GM15510 (cell line): ENCODE measurements around the gene PKNOX2.

Experiments
- POLR2A ChIP-seq: IDR thresholded peaks from 3 replicates; pipeline ENCODE4 v1.6.1; 2011; ENCODE audit warnings: borderline replicate concordance; ENCODE audit not compliant: insufficient read length; ENCODE audit errors: extremely low read depth

Gene PKNOX2

DNA sequence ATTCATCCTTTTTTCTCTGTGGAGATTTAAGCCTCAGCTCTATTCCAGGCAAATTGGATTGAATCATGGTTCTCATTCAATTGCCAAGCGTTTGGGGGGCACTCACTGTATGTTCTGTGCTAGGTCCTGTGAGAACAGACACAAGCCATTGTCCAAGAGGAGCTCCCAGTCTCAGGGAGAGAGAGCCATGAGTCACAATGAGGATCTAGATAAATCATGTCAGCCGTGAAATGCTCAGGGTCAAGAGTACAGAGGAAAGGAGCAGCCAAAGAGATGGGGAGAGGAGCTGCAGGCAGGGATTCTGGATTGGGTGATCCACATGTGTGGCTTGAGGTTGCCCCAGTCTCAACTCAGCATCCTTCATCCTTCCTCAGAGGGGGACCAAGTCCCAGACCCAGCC lies 237.9 kb downstream of the PKNOX2 start:
- no peak for TF ChIP-seq POLR2A

DNA sequence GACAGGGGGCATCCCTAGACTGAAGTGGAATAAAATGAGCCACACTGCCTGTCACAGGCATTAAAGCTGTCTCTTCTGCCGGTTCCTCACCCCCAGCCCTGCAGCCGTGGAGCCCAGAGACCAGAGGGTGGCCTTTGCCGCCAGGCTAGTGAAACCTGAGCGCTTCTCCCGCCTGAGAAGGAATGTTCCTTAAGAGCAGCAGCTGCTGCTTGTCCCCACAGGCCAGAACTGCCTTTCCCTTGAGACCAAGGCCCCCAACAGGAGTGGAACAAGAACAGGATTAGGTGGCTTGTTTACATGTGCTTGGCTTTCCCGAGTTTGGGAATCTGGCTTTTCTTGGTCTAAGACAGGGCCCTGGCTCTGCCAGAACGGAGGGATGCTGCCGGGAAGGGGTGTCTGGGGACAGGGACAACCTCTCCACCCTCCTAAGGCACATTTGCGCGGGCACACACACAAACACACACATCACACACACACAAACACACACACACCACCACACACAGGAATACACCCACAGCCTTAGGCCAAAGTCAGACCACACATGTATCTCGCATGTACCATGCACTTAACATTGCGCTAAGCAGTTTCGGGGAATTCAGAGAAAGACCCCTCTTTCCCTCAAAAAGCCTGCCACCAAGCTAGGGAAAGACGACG lies 239.7 kb downstream of the PKNOX2 start:
- TF ChIP-seq POLR2A: no peak

DNA sequence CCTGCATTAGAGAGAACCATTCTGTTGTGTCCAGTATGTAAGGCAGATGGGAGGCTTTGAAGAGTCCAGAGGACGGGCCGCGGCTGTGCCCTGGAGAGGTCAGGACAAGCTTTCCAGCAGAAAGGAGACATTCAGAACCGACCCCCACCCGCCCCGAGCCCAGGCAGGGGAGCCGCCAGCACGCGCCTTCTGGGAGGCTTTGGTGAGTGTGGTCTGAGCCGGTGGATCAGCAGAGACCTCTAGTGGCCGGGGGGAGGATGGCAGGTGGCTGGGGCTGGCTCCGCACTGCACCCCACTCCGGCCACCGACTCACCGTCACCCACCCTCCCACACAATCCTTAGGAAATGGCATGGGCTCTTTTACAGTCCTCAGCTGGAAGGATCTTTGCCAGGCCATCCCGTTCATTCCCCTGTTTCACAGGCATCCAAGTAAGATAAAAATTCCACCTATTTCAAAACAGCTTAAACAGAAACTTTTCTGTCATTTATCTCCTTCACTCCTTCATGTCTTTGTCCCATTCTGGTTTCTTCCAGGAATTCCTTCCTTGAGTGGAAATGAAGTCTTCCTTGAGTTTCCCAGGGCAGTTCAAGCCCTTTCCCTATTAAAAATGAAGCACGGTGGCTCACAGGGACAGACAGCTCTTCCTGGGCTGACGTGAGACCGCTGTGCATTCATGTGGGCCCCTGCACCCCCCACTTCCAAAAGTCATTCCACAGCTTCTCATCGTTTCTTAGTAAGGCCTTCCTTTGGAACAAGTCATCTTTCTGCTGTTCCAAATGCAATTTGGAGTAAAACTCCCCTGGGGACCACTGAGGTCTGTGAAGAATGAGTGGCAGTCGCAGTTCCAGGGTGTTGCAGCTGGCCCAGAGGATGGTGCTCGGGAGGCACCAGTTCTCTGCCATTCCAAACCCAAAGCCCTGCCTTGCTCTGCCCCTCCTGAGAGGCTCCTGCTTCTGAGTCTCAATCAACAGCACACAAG lies 240.6 kb downstream of the PKNOX2 start:
- no peak for TF ChIP-seq POLR2A

DNA sequence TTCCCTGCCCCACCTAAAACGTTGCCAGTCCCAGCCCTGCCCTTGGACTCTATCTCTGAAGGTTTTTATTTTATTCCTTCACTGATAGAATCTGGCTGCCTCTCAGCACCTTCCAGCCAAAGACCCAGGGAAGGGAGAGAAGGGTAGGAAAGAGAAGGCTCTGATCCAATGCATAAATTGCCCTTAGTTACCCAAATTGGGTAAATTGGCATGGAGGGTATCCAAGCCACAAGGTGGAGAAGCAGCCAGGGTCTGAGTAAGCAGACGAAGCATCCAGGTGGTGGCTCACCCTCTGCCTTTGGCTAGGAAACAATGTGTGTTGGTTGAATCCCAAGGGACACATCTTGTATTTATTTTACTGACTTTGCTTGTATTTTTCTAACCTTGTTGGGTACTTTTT lies 242.5 kb downstream of the PKNOX2 start:
- no peak for TF ChIP-seq POLR2A

DNA sequence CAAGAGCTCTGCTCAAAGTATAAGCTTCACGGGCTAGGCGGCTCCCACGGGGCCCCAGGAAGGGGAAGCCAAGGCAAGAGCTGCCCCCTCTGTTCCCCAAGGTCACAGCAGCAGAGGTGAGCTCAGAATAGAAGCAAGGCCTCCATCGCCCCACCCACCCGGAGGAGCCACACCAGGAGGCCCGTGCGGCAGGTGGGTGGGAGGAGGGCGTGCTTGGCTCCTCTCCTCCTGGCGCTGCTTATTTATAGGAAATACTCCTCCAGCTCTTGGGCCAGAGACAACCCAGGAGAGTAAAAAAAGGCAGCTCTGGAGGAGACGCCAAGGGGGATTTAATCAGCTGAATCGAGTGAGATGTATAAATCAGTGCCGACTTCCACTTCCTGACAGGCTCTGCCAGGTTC lies 243.8 kb downstream of the PKNOX2 start:
- TF ChIP-seq POLR2A: no peak

DNA sequence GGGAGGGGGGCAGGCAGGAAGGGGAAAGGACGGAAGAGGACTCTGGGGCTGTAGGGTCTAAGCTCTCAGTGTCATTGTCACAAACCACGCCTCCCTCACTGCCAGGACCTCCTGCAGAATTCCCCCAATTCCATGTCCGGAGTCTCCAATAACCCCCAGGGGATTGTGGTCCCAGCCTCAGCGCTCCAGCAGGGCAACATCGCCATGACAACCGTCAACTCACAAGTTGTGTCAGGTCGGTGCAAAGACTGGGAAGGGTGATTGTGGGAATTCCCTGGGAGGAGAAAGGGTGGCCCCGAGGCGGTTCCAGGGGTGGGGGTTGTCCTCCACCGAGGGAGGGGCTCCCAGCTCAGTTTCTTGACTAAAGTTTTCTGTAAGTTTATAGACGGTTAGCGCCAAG lies 245.5 kb downstream of the PKNOX2 start:
- TF ChIP-seq POLR2A: no peak

DNA sequence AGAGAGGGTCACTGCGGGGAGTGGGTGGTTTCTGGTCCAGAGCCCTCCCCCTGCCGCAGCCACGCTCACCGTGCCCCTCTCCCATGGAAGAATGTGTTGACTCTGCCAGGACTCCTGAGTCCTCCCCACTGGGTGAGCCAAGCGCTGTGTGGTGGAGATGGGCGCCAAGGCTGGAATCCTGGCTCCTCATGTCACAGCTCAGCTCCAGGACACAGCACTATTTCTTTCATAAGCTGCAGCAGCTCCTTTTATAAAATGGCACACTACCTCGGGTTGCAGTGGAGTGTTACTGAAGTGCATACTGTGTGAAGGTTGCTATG lies 247.6 kb downstream of the PKNOX2 start:
- TF ChIP-seq POLR2A: no peak

DNA sequence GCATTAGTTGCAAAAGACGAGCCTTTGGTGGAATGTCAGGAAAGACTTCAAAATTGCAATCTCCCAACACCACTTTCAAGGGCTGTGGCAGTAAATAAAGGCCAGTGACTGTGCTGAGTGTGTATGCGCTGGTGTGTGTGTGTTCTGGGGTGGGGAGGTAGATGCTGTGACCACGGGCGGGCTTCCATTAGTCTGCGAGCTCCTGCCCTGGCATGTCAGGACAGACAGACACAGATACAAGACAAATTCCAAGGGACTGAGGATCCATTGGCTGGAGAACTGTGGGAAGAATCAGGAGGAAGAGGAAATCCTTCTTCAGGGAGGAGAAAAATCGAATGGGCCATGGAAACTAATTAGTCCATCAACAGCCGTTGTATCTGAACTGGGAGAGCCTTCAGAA lies 248.0 kb downstream of the PKNOX2 start:
- TF ChIP-seq POLR2A: no peak

DNA sequence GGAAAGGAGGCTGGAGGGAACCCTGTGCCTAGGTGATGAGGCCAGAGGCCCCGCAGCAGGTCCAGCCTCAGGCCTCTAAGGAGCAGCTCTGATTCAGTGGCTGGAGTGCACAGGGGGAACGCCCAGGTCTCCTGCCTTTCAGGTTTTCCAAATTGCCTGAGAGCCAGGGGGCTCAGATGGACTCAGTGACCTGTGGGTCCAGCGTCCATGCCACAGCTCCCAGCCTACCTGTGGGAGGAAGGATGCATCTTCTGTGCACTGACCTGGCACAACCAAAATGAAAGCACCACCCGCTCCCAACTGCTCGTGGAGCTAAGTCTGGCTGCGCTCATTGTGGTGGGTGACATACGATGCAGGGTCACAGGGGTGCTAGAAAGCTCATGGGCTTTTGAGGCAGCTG lies 248.7 kb downstream of the PKNOX2 start:
- TF ChIP-seq POLR2A: no peak

DNA sequence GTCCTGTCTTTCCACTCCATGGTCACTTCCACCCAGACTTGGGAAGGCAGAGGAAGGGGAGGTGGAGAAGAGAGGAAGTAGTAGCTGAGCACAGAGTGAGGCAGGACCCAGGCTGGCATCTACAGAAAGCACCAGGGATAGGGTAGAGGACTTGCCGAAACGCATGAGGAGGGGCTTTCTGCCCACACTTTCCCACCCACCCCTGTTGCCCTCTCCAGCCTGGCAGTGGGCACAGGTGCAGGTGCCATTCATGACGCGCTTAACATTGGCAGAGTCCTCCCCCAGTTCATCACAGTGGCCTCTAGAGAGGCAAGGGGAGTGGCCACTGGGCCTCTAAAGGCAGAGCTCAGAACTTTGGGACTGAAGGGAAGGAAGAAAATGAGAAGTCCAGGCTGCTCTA lies 249.6 kb downstream of the PKNOX2 start:
- no peak for TF ChIP-seq POLR2A

DNA sequence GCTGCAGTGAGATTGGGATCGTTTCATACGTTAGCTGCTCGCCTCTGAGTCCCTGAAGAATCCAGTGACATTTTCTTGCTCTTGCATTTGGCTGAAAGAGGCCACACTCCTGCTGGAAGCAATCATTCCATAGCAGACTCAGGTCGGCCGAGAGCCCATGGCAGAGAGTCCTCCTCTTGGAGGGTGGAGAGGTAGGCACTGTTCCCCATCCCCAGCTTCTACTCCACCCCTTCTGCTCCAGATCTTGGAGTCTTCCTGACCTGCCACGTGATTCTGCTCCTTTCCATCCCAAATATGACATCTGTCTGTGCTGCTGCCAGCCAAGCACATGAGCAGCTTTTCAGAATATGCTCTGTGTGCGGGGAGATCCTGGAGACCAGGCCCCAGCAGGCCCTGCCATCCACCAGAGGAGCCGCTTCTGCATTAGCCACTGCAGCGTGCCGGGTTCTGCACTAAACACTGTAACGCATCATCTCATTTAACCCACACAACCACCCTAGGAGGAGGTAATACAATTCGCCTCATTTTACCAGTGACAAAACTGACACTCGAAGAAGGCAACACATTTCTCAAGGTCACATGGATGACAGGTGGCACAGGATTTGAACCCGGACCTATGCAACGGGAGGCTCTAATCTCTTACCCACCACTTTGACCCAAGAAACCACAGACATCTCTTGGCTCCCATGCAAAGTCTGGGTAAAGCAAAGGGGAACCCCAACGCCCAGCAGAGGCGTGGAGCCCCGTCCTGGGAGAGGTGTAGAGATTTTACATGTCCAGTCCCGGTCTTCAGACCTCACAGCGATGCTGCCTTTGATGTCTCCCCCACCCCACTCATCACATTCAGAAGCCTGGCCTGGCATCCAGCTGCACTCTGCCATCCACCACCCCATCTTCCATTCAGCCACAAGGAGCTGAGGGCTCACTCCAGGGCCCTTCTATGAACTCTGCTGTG lies 252.7 kb downstream of the PKNOX2 start:
- TF ChIP-seq POLR2A: no peak

DNA sequence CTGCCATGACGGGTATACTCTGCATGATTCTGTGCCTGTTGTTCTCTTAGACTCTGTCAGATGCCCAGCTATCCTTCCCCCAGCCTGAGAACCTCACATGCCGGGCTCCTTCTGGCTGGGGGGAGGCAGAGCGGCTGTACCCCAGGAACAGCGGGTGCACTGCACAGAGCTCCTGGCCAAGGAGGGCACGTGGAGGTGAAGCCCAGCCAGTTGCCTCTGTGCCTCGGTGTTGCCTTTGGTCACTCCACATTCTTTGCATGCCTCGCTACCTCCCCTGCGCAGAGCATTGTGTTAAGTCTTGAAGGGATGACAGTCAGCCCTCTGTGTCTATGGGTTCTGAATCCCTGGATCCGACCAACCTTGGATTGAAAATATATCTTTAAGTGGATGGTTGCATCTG lies 253.8 kb downstream of the PKNOX2 start:
- no peak for TF ChIP-seq POLR2A

DNA sequence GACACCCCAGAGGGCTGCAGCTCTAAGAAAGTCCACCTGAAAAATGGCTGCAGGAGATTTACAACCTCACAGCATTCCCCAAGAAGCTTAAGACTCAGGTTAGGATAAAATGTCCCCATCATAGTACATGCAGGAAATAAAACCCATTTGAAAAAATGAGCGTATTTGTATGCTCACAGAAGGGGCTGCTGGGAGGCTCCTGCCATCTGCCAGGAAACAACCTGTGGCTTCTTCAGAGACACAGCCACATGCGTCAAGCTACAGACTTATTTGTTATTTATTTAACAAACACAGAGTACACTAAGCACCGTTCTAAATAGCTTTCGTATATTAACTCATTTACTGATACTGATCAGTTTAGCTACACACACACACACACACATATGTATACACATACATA lies 258.1 kb downstream of the PKNOX2 start:
- no peak for TF ChIP-seq POLR2A

DNA sequence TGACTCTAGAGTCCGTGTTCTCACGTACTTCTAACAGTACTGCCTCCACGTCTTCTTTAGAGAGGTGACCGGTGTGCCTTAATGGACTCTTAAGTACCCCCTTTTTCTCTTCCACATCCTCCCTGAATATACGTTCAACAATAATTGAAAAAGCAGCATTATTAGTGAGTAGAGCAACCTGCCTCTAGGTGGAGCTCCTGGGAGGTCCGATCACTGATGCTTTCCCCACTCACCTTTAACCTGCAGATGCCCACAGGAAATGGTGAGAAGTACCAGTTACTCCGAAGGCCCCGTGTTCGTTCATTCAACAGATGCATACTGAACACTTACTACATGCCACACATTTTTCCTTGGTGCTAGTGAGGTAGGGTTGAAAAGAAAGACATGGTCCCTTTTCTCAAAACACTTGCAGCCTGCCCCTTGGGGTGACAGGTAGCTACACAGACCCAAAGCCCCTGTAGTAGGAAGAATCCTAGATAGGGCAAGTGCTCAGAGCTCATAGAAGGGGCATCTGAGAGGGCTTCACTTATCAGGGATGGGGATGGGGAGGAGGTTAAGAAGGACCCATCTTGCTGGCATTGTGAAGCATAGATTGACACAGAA lies 258.8 kb downstream of the PKNOX2 start:
- no peak for TF ChIP-seq POLR2A

DNA sequence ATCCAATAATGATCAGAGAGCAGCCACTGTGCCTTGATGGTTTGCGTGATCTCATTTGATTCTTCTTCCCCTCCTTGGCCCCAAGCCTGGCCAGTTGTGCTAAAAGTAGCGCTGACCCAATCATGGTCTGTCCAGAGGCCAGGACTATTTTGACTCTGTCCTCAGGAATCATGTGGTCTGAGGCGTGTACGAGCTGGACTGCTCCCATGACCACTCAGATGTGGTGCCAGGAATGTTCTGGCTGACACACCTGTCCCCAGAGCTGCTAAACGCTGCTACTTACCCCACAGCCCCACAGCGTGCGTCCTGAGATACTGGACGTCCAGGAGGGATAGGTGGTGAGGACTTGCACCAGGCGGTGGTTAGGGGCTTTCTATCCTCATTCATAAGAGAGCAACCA lies 261.1 kb downstream of the PKNOX2 start:
- TF ChIP-seq POLR2A: no peak

DNA sequence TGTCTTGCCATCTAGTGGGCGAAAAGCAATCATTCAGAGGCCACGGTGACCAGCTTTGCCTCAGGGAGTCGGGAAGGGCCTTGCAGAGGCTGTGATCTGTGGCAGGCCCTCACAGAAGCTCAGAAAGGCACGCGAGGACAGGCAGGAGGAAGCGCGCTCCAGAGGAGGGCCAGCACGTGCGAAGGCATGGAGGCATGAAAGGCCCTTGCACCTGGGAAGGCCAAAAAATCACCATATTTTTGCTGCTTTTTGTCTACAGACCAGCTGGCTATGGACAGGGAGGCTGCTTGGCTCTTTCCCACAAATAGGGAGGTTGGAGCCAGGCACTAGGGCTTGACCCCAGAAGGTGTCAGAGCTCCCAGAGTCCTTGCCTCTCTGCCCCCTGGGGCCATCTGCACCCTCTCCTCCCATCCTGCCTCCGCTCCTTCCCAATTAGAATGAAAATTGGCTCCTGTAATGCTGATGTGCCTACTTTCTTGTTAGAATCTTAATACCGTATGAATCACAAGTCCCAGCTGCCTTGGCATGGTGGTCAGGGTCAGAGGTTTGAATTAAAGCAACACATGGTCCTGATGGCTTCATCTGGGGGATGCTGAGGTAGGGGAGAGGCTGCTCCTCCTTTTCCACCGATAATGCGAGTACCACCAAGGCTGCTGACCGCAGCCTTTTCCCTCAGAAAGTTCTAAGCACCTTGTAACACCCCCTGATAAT lies 262.4 kb downstream of the PKNOX2 start:
- TF ChIP-seq POLR2A: no peak
